Peyer's patch (tissue), 4 donors: Measurements from ENCODE around the gene SLC27A1. TPM values are rescaled to one million over a fixed set of nuclear protein-coding genes. Genes with fewer than 3 reads are reported as not detected.

Experiments
- DNase-seq, 3 donors: peaks; one replicate each; pipeline ENCODE4 v3.0.0-alpha.2; 2017 to 2019
- H3K27ac ChIP-seq, 4 donors: fragments of 200-600 bp; sonication (generic); one replicate each; pipeline ENCODE4 v1.5.1; 2016 to 2019
- H3K27me3 ChIP-seq, 2 donors: fragments of 200-600 bp; sonication (generic); one replicate each; pipeline ENCODE4 v1.5.1; 2019
- H3K36me3 ChIP-seq, 3 donors: fragments of 200-600 bp; sonication (generic); one replicate each; pipeline ENCODE4 v1.5.1; 2016 to 2019
- H3K4me1 ChIP-seq, 4 donors: fragments of 200-600 bp; sonication (generic); one replicate each; pipeline ENCODE4 v1.5.1; 2016 to 2019
- H3K4me3 ChIP-seq, 4 donors: fragments of 200-600 bp; sonication (generic); 1 replicate in 3 of 4; 2 replicates in 1 of 4; pipeline ENCODE4 v1.5.1; 2016 to 2019; ENCODE audit warnings: mild to moderate bottlenecking in 1 of 4
- H3K9me3 ChIP-seq, 4 donors: fragments of 200-600 bp; sonication (generic); one replicate each; pipeline ENCODE4 v1.5.1; 2016 to 2019; ENCODE audit warnings: mild to moderate bottlenecking in 1 of 4
- CTCF ChIP-seq, 6 experiments: fragments of 450-650 bp in 4 of 6; fragments of 200-600 bp in 2 of 6; sonication (generic) in 1 of 6; IDR thresholded peaks; one replicate each; pipeline ENCODE4 v1.5.1; 2017 to 2019; ENCODE audit warnings: antibody characterized with exemption in 6 of 6, mild to moderate bottlenecking in 3 of 6, moderate library complexity in 1 of 6
- POLR2A ChIP-seq, 2 donors: fragments of 450-650 bp; IDR thresholded peaks; one replicate each; pipeline ENCODE4 v1.5.1; 2017; ENCODE audit warnings: antibody characterized with exemption in 2 of 2, mild to moderate bottlenecking in 2 of 2, moderate library complexity in 2 of 2
- total RNA-seq, 4 donors: library from RNA; depleted of rRNA; stranded (reverse); fragments of >200 nt; gene quantifications; one replicate each; pipeline ENCODE4 v1.1.0, GENCODE V29; 2016

Gene SLC27A1
- total RNA-seq, 4 donors from 2014 or later: 0.70 to 13.2 (median 8.3) TPM

- H3K4me3 ChIP-seq: no peak overlapping the region
- H3K9me3 ChIP-seq: no peaks in the 10 kb centered on the region
- peaks cover 0 to 4% of the 10 kb centered on the region in 2 donors for H3K27me3 ChIP-seq
- no peaks in the 10 kb centered on the region for H3K36me3 ChIP-seq
- DNase-seq: no peak
- peaks cover 3 to 8% (median 5%) of the 10 kb centered on the region in 4 donors for H3K4me1 ChIP-seq
- TF ChIP-seq CTCF (IDR thresholded peaks at IDR 0.05) (no peak), POLR2A (IDR thresholded peaks at IDR 0.05) (no peak)
- H3K27ac ChIP-seq: no peak overlapping the region
These were observed 24.7 kb upstream of the SLC27A1 start for GRCh38 chr19:17445526-17446165.

- no peak for DNase-seq
- H3K27me3 ChIP-seq: peaks cover 0 to 4% of the 10 kb centered on the region in 2 donors
- TF ChIP-seq POLR2A (IDR thresholded peaks at IDR 0.05): no peak
- TF ChIP-seq CTCF (IDR thresholded peaks at IDR 0.05): no peak
- no peaks in the 10 kb centered on the region for H3K36me3 ChIP-seq
- peak overlapping the region in 3 of 4 donors; percentile 41 to 57 (median 47) for H3K4me3 ChIP-seq
- H3K4me1 ChIP-seq: peaks cover 3 to 8% (median 5%) of the 10 kb centered on the region in 4 donors
- H3K9me3 ChIP-seq: no peaks in the 10 kb centered on the region
- H3K27ac ChIP-seq: no peak overlapping the region
These were observed 22.6 kb upstream of the SLC27A1 start for GRCh38 chr19:17447704-17448130.

GRCh38 chr19:17448131-17448967 lies 22.0 kb upstream of the SLC27A1 start, which contains the start of gene TMEM221:
Gene TMEM221 (minus strand): TSS chr19:17448668. CDS start chr19:17448462, 206 bp downstream.
- peaks cover 0 to 4% of the 10 kb centered on the region in 2 donors for H3K27me3 ChIP-seq
- TF ChIP-seq POLR2A (IDR thresholded peaks at IDR 0.05): no peak
- peak; percentile 17 to 53 (median 24) for TF ChIP-seq CTCF (IDR thresholded peaks at IDR 0.05)
- no peaks in the 10 kb centered on the region for H3K9me3 ChIP-seq
- DNase-seq: peak; percentile 53 to 77 (median 57)
- H3K36me3 ChIP-seq: no peaks in the 10 kb centered on the region
- H3K27ac ChIP-seq: no peak within 1 kb of the TSS
- peaks cover 3 to 8% (median 5%) of the 10 kb centered on the region in 4 donors for H3K4me1 ChIP-seq
- peak within 1 kb of the TSS; percentile 28 to 57 (median 44) for H3K4me3 ChIP-seq

GRCh38 chr19:17450264-17451075 lies 19.9 kb upstream of the SLC27A1 start:
- no peak overlapping the region for H3K27ac ChIP-seq
- peak in 1 of 3 donors; percentile 66 for DNase-seq

More at GRCh38 chr19:17450264-17451075, 19.9 kb upstream of the SLC27A1 start:
- TF ChIP-seq CTCF (IDR thresholded peaks at IDR 0.05) (no peak), POLR2A (IDR thresholded peaks at IDR 0.05) (no peak)
- Histone ChIP-seq H3K27me3 (peaks cover 0 to 17% of the 10 kb centered on the region in 2 donors), H3K4me3 (no peak overlapping the region), H3K4me1 (peaks cover 3 to 8% (median 5%) of the 10 kb centered on the region in 4 donors), H3K36me3 (no peaks in the 10 kb centered on the region), H3K9me3 (no peaks in the 10 kb centered on the region)
